ENCODE measurements around the gene AGBL3. TPM values are rescaled to one million over a fixed set of nuclear protein-coding genes. Genes with fewer than 3 reads are reported as not detected.

AGBL3 gene
- total RNA-seq, 4 donors from 2014 or later, result 0.61 to 1.9 (median 1.0) TPM

DNA sequence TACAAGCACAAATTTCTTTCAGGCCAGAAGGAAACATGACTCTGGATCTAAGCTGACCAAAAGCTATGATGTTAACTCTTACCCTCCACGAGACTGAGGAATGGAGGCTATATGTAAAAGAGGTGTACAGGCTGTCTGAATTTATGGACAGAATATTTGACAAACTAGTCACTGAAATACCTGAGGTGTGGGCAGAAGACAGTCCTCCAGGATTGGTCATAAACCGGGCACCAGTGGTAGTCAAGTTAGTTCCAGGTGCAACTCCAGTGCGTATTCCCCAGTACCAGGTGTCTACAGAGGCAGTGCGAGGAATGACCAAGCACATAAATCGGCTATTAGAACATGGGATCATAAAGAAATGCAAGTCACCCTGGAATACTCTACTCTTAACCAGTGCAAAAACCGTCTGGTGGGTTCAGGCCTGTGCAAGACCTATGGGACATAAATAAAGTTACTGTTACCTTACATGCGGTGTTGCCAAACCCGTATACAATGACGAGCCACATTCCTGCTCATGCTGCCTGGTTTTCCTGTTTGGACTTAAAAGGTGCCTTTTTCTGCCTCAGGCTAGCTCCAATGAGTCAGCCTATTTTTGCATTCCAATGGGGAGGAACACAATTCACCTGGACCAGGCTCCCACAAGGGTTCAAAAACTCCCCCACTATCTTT lies 190.9 kb downstream of the AGBL3 start:
- TF ChIP-seq, protein P1, sequence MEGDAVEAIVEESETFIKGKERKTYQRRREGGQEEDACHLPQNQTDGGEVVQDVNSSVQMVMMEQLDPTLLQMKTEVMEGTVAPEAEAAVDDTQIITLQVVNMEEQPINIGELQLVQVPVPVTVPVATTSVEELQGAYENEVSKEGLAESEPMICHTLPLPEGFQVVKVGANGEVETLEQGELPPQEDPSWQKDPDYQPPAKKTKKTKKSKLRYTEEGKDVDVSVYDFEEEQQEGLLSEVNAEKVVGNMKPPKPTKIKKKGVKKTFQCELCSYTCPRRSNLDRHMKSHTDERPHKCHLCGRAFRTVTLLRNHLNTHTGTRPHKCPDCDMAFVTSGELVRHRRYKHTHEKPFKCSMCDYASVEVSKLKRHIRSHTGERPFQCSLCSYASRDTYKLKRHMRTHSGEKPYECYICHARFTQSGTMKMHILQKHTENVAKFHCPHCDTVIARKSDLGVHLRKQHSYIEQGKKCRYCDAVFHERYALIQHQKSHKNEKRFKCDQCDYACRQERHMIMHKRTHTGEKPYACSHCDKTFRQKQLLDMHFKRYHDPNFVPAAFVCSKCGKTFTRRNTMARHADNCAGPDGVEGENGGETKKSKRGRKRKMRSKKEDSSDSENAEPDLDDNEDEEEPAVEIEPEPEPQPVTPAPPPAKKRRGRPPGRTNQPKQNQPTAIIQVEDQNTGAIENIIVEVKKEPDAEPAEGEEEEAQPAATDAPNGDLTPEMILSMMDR (IDR thresholded peaks at IDR 0.05 in 4 of 5, conservative IDR thresholded peaks at IDR 0.05 in 1 of 5), result no peak
- no peak for TF ChIP-seq POLR2A (IDR thresholded peaks at IDR 0.05)
- H3K9me3 ChIP-seq, result peaks cover 0 to 7% (median 0%) of the 10 kb centered on the region in 3 donors
- in situ Hi-C loops (cut with MboI; ENCODE audit: low sequenced_read_pairs in 4 of 4) (loop anchor here in 2 of 4 donors (25.0 kb wide), 2 partner anchors 190 to 515 kb away; partner anchors contain the start of gene AGBL3 (in 1 of the 2)), intact Hi-C loops (cut with DNase I; ENCODE audit: low total_unique reads) (no loop called here)
- H3K36me3 ChIP-seq, result peaks cover 0 to 58% of the 10 kb centered on the region in 2 donors
- H3K27me3 ChIP-seq, result no peaks in the 10 kb centered on the region
- H3K27ac ChIP-seq, result no peak overlapping the region
- no peak overlapping the region for H3K4me3 ChIP-seq
- DNase-seq, result no peak
- peaks cover under 1 to 2% of the 10 kb centered on the region in 2 donors for H3K4me1 ChIP-seq
- no peak for ATAC-seq

DNA sequence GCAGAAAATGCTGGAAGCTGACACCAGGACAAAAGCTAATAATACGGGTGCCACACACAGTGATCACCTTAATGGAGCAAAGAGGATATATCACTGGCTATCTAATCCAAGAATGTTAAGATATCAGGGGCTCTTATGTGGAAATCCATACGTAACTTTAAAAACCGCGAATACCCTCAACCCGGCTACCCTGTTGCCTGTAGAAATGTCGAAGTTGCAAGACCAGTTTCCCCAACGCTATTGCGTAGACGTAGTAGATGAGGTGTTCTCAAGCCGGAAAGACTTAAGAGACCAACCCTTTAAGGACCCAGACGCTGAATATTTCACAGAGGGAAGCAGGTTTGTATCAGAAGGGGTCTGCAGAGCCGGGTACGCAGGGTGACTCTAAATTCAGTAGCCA lies 192.1 kb downstream of the AGBL3 start:
- no peak for ATAC-seq
- H3K4me1 ChIP-seq, result no peaks in the 10 kb centered on the region
- H3K27me3 ChIP-seq, result no peaks in the 10 kb centered on the region
- no peak overlapping the region for H3K4me3 ChIP-seq
- TF ChIP-seq POLR2A (IDR thresholded peaks at IDR 0.05), result no peak
- TF ChIP-seq, protein P1 (IDR thresholded peaks at IDR 0.05 in 4 of 5, conservative IDR thresholded peaks at IDR 0.05 in 1 of 5), result no peak
- intact Hi-C loops (cut with DNase I; ENCODE audit: low total_unique reads), result no loop called here
- H3K9me3 ChIP-seq, result peaks cover 0 to 7% (median 0%) of the 10 kb centered on the region in 3 donors
- H3K36me3 ChIP-seq, result peaks cover 0 to 70% of the 10 kb centered on the region in 2 donors
- in situ Hi-C loops (cut with MboI; ENCODE audit: low sequenced_read_pairs in 4 of 4), result loop anchor here in 2 of 4 donors (25.0 kb wide), 2 partner anchors 191 to 516 kb away; partner anchors contain the start of gene AGBL3 (in 1 of the 2)
- no peak for DNase-seq
- H3K27ac ChIP-seq, result no peak overlapping the region

DNA sequence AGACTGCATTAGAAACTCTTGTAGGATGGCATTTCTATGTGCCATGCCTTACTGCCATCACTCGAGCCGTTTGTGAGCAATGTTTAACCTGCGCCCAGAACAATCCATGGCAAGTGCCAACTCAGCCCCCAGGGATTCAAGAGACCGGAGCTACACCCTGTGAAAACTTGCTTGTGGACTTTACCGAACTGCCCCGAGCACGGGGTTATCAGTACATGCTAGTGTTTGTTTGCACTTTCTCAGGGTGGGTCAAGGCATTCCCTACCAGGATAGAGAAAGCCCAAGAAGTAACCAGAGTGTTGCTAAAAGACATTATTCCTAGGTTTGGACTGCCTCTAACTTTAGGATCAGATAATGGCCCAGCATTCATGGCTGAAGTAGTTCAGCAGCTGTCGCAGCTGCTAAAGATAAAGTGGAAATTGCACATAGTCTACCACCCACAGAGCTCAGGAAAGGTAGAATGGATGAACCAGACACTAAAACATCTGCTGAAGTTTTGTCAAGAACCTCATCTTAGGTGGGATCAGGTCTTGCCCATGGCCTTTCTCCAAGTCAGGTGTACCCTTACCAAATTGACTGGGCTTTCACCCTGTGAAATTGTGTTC lies 193.1 kb downstream of the AGBL3 start:
- Histone ChIP-seq H3K36me3 (peaks cover 0 to 79% of the 10 kb centered on the region in 2 donors), H3K4me3 (no peak overlapping the region), H3K27ac (no peak overlapping the region), H3K4me1 (no peaks in the 10 kb centered on the region), H3K9me3 (peaks cover 0 to 7% (median 0%) of the 10 kb centered on the region in 3 donors), H3K27me3 (no peaks in the 10 kb centered on the region)
- intact Hi-C loops (cut with DNase I; ENCODE audit: low total_unique reads) (no loop called here), in situ Hi-C loops (cut with MboI; ENCODE audit: low sequenced_read_pairs in 4 of 4) (loop anchor here in 2 of 4 donors (25.0 kb wide), 2 partner anchors 192 to 517 kb away; partner anchors contain the start of gene AGBL3 (in 1 of the 2))
- DNase-seq (no peak), ATAC-seq (no peak)
- no peak for TF ChIP-seq POLR2A (IDR thresholded peaks at IDR 0.05)
- TF ChIP-seq, protein P1 (IDR thresholded peaks at IDR 0.05 in 4 of 5, conservative IDR thresholded peaks at IDR 0.05 in 1 of 5), result no peak

DNA sequence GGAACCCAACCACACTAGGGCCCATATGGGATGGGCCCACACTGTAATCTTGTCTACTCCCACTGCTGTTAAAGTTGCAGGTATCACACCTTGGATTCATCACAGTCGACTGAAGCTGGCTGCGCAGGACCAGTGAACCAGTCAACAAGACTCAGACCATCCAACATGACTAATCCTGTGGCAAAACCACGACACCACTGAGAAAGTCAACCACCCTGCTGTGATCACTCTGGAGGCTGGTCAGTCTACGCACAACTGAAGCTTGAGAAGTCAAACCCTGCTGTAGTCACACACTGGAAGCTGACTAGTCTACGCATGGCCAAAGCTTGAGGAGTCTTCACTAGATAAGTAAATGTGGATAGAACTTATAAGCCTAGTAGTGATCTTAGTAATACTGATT lies 193.8 kb downstream of the AGBL3 start:
- no peak for TF ChIP-seq POLR2A (IDR thresholded peaks at IDR 0.05)
- TF ChIP-seq, protein P1 (IDR thresholded peaks at IDR 0.05 in 4 of 5, conservative IDR thresholded peaks at IDR 0.05 in 1 of 5), result no peak
- in situ Hi-C loops (cut with MboI; ENCODE audit: low sequenced_read_pairs in 4 of 4), result loop anchor here in 2 of 4 donors (25.0 kb wide), 2 partner anchors 193 to 518 kb away; partner anchors contain the start of gene AGBL3 (in 1 of the 2)
- intact Hi-C loops (cut with DNase I; ENCODE audit: low total_unique reads), result no loop called here

More for the DNA sequence above, 193.8 kb downstream of the AGBL3 start:
- ATAC-seq, result no peak
- no peak for DNase-seq
- Histone ChIP-seq H3K4me1 (no peaks in the 10 kb centered on the region), H3K9me3 (peaks cover 0 to 7% (median 0%) of the 10 kb centered on the region in 3 donors), H3K27ac (no peak overlapping the region), H3K27me3 (no peaks in the 10 kb centered on the region), H3K4me3 (no peak overlapping the region), H3K36me3 (peaks cover 0 to 84% of the 10 kb centered on the region in 2 donors)
